HCT116 (cell line): ENCODE results near the gene GGCX. TPM values are rescaled to one million over a fixed set of nuclear protein-coding genes. Genes with fewer than 3 reads are reported as not detected.

ENCODE experiments used
- ATAC-seq: fragments of 200-7000 bp; cut with Tn5 transposase; 2 replicates; pipeline ENCODE4 v1.9.1; 2020; ENCODE audit warnings: mild to moderate bottlenecking, moderate library complexity
- BruUV-seq: library from RNA; stranded (reverse); fragments of 400-500 nt; replicated peaks from 2 replicates; lab custom pipeline; 2021; lab: Mats Ljungman, UMichigan
- CTCF ChIA-PET: fragments of 300-600 bp; sonication (Branson Sonifier 250); formaldehyde crosslinking; loops from one replicate; lab custom pipeline; 2021; ENCODE audit warnings: antibody characterized with exemption; lab: Charles Lee
- POLR2A ChIA-PET: fragments of 300-600, 350-600 bp; sonication (Branson Sonifier 250); formaldehyde crosslinking; loops from one replicate; lab custom pipeline; 2021; ENCODE audit warnings: antibody characterized with exemption; lab: Charles Lee
- RAD21 ChIA-PET, 2 experiments: fragments of 300-600 bp; sonication (Branson Sonifier 250); formaldehyde crosslinking; loops; one replicate each; lab custom pipeline; 2023; ENCODE audit warnings: low total read pairs in 2 of 2; ENCODE audit not compliant: uncharacterized antibody in 2 of 2, unreplicated experiment in 2 of 2, low non-redundant PET in 1 of 2; lab: Charles Lee
- DNase-seq: peaks from one replicate; pipeline ENCODE4 v3.0.0-alpha.2; 2010; ENCODE audit warnings: low read depth, low spot score
- H2AFZ ChIP-seq: fragments of 200-600 bp; shearing (Covaris generic), sonication (generic); 2 replicates; pipeline ENCODE4 v1.6.1; 2017; ENCODE audit warnings: low read depth, mixed run types, mixed read lengths, antibody characterized with exemption, low read length; ENCODE audit not compliant: poor library complexity, severe bottlenecking
- H3K27ac ChIP-seq: 2 replicates; pipeline ENCODE4 v1.5.1; 2012; ENCODE audit warnings: low read depth, low read length
- H3K27me3 ChIP-seq: fragments of 200-600 bp; sonication (generic); 2 replicates; pipeline ENCODE4 v1.6.1; 2016; ENCODE audit warnings: mixed run types, low read length, mixed read lengths; ENCODE audit not compliant: insufficient read depth
- H3K36me3 ChIP-seq, 2 experiments: fragments of 200-500 bp in 1 of 2; fragments of 200-600 bp in 1 of 2; sonication (Bioruptor generic) in 1 of 2; sonication (generic) in 1 of 2; 2 replicates each; pipeline versions ENCODE4 v1.5.1 to v1.6.1; 2014 to 2016; ENCODE audit warnings: low read length in 2 of 2, inconsistent platforms in 1 of 2, mixed read lengths in 1 of 2, mixed run types in 1 of 2; ENCODE audit not compliant: insufficient read depth in 2 of 2, control insufficient read depth in 1 of 2
- H3K4me1 ChIP-seq, 2 experiments: fragments of 200-600 bp in 1 of 2; sonication (generic) in 1 of 2; 2 replicates each; pipeline versions ENCODE4 v1.5.1 to v1.6.1; 2012 to 2017; ENCODE audit warnings: low read length in 2 of 2, inconsistent platforms in 1 of 2, mild to moderate bottlenecking in 1 of 2, mixed read lengths in 1 of 2, mixed run types in 1 of 2, moderate library complexity in 1 of 2; ENCODE audit not compliant: insufficient read depth in 2 of 2, control insufficient read depth in 1 of 2
- H3K4me2 ChIP-seq: fragments of 200-600 bp; sonication (generic); 2 replicates; pipeline ENCODE4 v1.6.1; 2017; ENCODE audit warnings: mixed run types, low read length, mixed read lengths
- H3K4me3 ChIP-seq, 2 experiments: fragments of 200-600 bp in 1 of 2; sonication (generic) in 1 of 2; replicated peaks in 1 of 2; 2 replicates each; pipeline ENCODE4 v1.5.1; 2011 to 2016; ENCODE audit warnings: low read length in 2 of 2, control low read depth in 1 of 2, low read depth in 1 of 2, mild to moderate bottlenecking in 1 of 2, mixed read lengths in 1 of 2, mixed run types in 1 of 2
- H3K79me2 ChIP-seq: fragments of 200-600 bp; sonication (generic); 2 replicates; pipeline ENCODE4 v1.6.1; 2017; ENCODE audit warnings: mild to moderate bottlenecking, mixed run types, low read length, moderate library complexity, mixed read lengths; ENCODE audit not compliant: insufficient read depth
- H3K9ac ChIP-seq: fragments of 200-600 bp; sonication (generic); 2 replicates; pipeline ENCODE4 v1.6.1; 2016; ENCODE audit warnings: low read length, mixed read lengths
- H3K9me2 ChIP-seq: fragments of 200-600 bp; sonication (generic), shearing (Covaris generic); 2 replicates; pipeline ENCODE4 v1.6.1; 2017; ENCODE audit warnings: mixed run types, mild to moderate bottlenecking, moderate library complexity; ENCODE audit not compliant: insufficient read depth
- H3K9me3 ChIP-seq, 2 experiments: fragments of 200-500 bp in 1 of 2; fragments of 200-600 bp in 1 of 2; sonication (Bioruptor generic) in 1 of 2; sonication (generic) in 1 of 2; 2 replicates each; pipeline ENCODE4 v1.6.1; 2014 to 2017; ENCODE audit warnings: low read length in 2 of 2, mixed read lengths in 2 of 2, inconsistent platforms in 1 of 2, low read depth in 1 of 2, mild to moderate bottlenecking in 1 of 2, mixed run types in 1 of 2, moderate library complexity in 1 of 2; ENCODE audit not compliant: control insufficient read depth in 1 of 2, insufficient read depth in 1 of 2
- H4K20me1 ChIP-seq: fragments of 200-600 bp; sonication (generic), shearing (Covaris generic); 2 replicates; pipeline ENCODE4 v1.6.1; 2017; ENCODE audit warnings: mixed run types, mild to moderate bottlenecking, moderate library complexity; ENCODE audit not compliant: insufficient read depth
- CBX3 ChIP-seq: IDR thresholded peaks from 2 replicates; pipeline ENCODE4 v1.6.1; 2012; ENCODE audit warnings: low read depth
- CEBPB ChIP-seq: IDR thresholded peaks from 2 replicates; pipeline ENCODE4 v1.6.1; 2012; ENCODE audit warnings: low read depth
- EGR1 ChIP-seq: IDR thresholded peaks from 2 replicates; pipeline ENCODE4 v1.6.1; 2012; ENCODE audit warnings: low read depth
- ELF1 ChIP-seq: IDR thresholded peaks from 2 replicates; pipeline ENCODE4 v1.6.1; 2012; ENCODE audit warnings: low read depth, borderline replicate concordance
- EZH2phosphoT487 ChIP-seq: fragments of 200-600 bp; IDR thresholded peaks from 2 replicates; pipeline ENCODE4 v1.6.1; 2018; ENCODE audit warnings: antibody characterized with exemption, borderline replicate concordance
- MAX ChIP-seq: IDR thresholded peaks from 2 replicates; pipeline ENCODE4 v1.6.1; 2012
- POLR2AphosphoS5 ChIP-seq: IDR thresholded peaks from 2 replicates; pipeline ENCODE4 v1.6.1; 2011; ENCODE audit warnings: mild to moderate bottlenecking, low read depth, low read length, moderate library complexity
- SIN3A ChIP-seq: IDR thresholded peaks from 2 replicates; pipeline ENCODE4 v1.6.1; 2012; ENCODE audit warnings: low read depth
- SP1 ChIP-seq: IDR thresholded peaks from 2 replicates; pipeline ENCODE4 v1.6.1; 2012; ENCODE audit warnings: low read depth
- SRF ChIP-seq: IDR thresholded peaks from 2 replicates; pipeline ENCODE4 v1.6.1; 2012; ENCODE audit warnings: low read depth
- TCF7L2 ChIP-seq: IDR thresholded peaks from 2 replicates; pipeline ENCODE4 v1.7.0; 2011; ENCODE audit warnings: borderline replicate concordance, inconsistent platforms; ENCODE audit not compliant: insufficient read depth, insufficient read length; ENCODE audit errors: extremely low read depth
- YY1 ChIP-seq: IDR thresholded peaks from 2 replicates; pipeline ENCODE4 v1.6.1; 2011; ENCODE audit warnings: low read length, low read depth, moderate library complexity, mild to moderate bottlenecking; ENCODE audit not compliant: insufficient replicate concordance; ENCODE audit errors: extremely low read depth
- ZFX ChIP-seq: fragments of 450-650 bp; IDR thresholded peaks from 2 replicates; pipeline ENCODE4 v1.6.1; 2017
- intact Hi-C: fragments of 100-400 bp; cut with micrococcal nuclease; formaldehyde crosslinking; loops from 2 replicates; pipeline ENCODE4 v1.10.0; 2022
- total RNA-seq: library from RNA; stranded (reverse); gene quantifications from one replicate; pipeline ENCODE4 v1.2.1, GENCODE V29; 2021; ENCODE audit not compliant: unreplicated experiment
- TF ChIP-seq, protein P1 (sequence below): IDR thresholded peaks from 2 replicates; pipeline ENCODE4 v1.6.1; 2012
- TF ChIP-seq, protein P2 (sequence below), 3 experiments: fragments of 200-600 bp in 1 of 3; sonication (generic) in 1 of 3; IDR thresholded peaks in 2 of 3; conservative IDR thresholded peaks in 1 of 3; 2 replicates each; pipeline ENCODE4 v1.5.1; 2012 to 2017; ENCODE audit warnings: low read depth in 2 of 3, low read length in 2 of 3, antibody characterized with exemption in 1 of 3, borderline replicate concordance in 1 of 3, control low read depth in 1 of 3, mild to moderate bottlenecking in 1 of 3, mixed read lengths in 1 of 3, mixed run types in 1 of 3, moderate library complexity in 1 of 3; ENCODE audit not compliant: insufficient read depth in 1 of 3

The GGCX gene
- total RNA-seq, 1 experiment from 2014 or later: 43.5 TPM

GRCh38 chr2:85599468-85600234 lies 38.4 kb upstream of the GGCX start:
- intact Hi-C loops: loop anchor here (5.0 kb wide), 1 partner anchor 187 kb away; the partner anchor contains the start of gene CAPG
- Histone ChIP-seq H3K27ac (no peak overlapping the region), H3K4me3 (no peak overlapping the region), H3K36me3 (peaks cover 4 to 5% of the 10 kb centered on the region in 2 experiments; a peak in 3 of 4 replicates), H2AFZ (no peak overlapping the region), H3K79me2 (peaks cover 18% of the 10 kb centered on the region), H3K9me2 (no peaks in the 10 kb centered on the region), H3K4me2 (no peak overlapping the region), H3K27me3 (no peaks in the 10 kb centered on the region), H3K9me3 (no peaks in the 10 kb centered on the region), H3K9ac (no peak overlapping the region), H3K4me1 (peaks cover 11 to 29% of the 10 kb centered on the region in 2 experiments), H4K20me1 (no peaks in the 10 kb centered on the region)
- TF ChIP-seq, protein P1, sequence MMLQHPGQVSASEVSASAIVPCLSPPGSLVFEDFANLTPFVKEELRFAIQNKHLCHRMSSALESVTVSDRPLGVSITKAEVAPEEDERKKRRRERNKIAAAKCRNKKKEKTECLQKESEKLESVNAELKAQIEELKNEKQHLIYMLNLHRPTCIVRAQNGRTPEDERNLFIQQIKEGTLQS: no peak
- TF ChIP-seq YY1 (no peak), MAX (no peak), CEBPB (no peak), CBX3 (no peak), EGR1 (no peak)
- BruUV-seq: no TSS peak
- POLR2A ChIA-PET: no interaction called here
- DNase-seq (no peak), ATAC-seq (no peak)
- CTCF ChIA-PET: no interaction called here
- RAD21 ChIA-PET: no interaction called here

- CTCF ChIA-PET: no interaction called here
- no peak for DNase-seq
- Histone ChIP-seq H3K36me3 (peaks cover 4 to 5% of the 10 kb centered on the region in 2 experiments; a peak in 3 of 4 replicates), H3K9me2 (no peaks in the 10 kb centered on the region), H3K4me2 (no peak overlapping the region), H3K4me1 (peaks cover 14 to 33% of the 10 kb centered on the region in 2 experiments), H3K4me3 (no peak overlapping the region), H3K27me3 (no peaks in the 10 kb centered on the region), H3K27ac (no peak overlapping the region), H3K79me2 (peaks cover 18% of the 10 kb centered on the region), H2AFZ (no peak overlapping the region), H4K20me1 (no peaks in the 10 kb centered on the region), H3K9me3 (no peaks in the 10 kb centered on the region), H3K9ac (no peak overlapping the region)
- BruUV-seq: no TSS peak
- RAD21 ChIA-PET: no interaction called here
- ATAC-seq: no peak
- intact Hi-C loops: no loop called here
- POLR2A ChIA-PET: no interaction called here
- TF ChIP-seq SP1 (no peak), CBX3 (no peak), ZFX (no peak), ELF1 (no peak), EZH2phosphoT487 (no peak), EGR1 (no peak), TCF7L2 (no peak), SIN3A (no peak), SRF (no peak), POLR2AphosphoS5 (no peak)
- TF ChIP-seq, protein P2, sequence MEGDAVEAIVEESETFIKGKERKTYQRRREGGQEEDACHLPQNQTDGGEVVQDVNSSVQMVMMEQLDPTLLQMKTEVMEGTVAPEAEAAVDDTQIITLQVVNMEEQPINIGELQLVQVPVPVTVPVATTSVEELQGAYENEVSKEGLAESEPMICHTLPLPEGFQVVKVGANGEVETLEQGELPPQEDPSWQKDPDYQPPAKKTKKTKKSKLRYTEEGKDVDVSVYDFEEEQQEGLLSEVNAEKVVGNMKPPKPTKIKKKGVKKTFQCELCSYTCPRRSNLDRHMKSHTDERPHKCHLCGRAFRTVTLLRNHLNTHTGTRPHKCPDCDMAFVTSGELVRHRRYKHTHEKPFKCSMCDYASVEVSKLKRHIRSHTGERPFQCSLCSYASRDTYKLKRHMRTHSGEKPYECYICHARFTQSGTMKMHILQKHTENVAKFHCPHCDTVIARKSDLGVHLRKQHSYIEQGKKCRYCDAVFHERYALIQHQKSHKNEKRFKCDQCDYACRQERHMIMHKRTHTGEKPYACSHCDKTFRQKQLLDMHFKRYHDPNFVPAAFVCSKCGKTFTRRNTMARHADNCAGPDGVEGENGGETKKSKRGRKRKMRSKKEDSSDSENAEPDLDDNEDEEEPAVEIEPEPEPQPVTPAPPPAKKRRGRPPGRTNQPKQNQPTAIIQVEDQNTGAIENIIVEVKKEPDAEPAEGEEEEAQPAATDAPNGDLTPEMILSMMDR (IDR thresholded peaks at IDR 0.05 in 2 of 3, conservative IDR thresholded peaks at IDR 0.05 in 1 of 3; ENCODE audit: borderline replicate concordance in 1 of 3, insufficient read depth in 1 of 3, low read depth in 2 of 3, low read length in 2 of 3): no peak
These were observed 37.5 kb upstream of the GGCX start for GRCh38 chr2:85598594-85599340.
